HepG2 (cell line): ENCODE measurements around the gene SOX5. TPM values are rescaled to one million over a fixed set of nuclear protein-coding genes. Genes with fewer than 3 reads are reported as not detected.

Experiments used
- ATAC-seq: fragments of 200-7000 bp; cut with Tn5 transposase; 3 replicates; pipeline ENCODE4 v1.9.1; 2020; ENCODE audit warnings: mild to moderate bottlenecking, moderate library complexity
- BruUV-seq: library from RNA; stranded (reverse); fragments of 400-500 nt; replicated peaks from 2 replicates; lab custom pipeline; 2021; lab: Mats Ljungman, UMichigan
- CTCF ChIA-PET: fragments of 300-600 bp; formaldehyde crosslinking; extraction: SDS; loops from one replicate; lab custom pipeline; 2021; ENCODE audit warnings: low total read pairs, inconsistent platforms, low intra/inter-chr PET ratio; lab: Yijun Ruan, JAX
- POLR2A ChIA-PET: fragments of 350-600 bp; sonication (Branson Sonifier 250); formaldehyde crosslinking; loops from one replicate; lab custom pipeline; 2020; ENCODE audit warnings: antibody characterized with exemption, inconsistent platforms; lab: Yijun Ruan, JAX
- DNase-seq: peaks from one replicate; pipeline ENCODE4 v3.0.0-alpha.2; 2015; ENCODE audit warnings: low spot score
- FAIRE-seq: peaks from 3 replicates; lab custom pipeline; 2011; peaks lifted over from hg19 to GRCh38; lab: Jason Lieb, UNC
- H2AFZ ChIP-seq: one replicate; pipeline ENCODE4 v1.6.1; 2011; ENCODE audit warnings: low read length, inconsistent platforms
- H3K27ac ChIP-seq: fragments of 300-600 bp; 3 replicates; pipeline ENCODE4 v1.8.0; 2011; ENCODE audit warnings: mixed run types, mild to moderate bottlenecking, mixed read lengths, low read length, inconsistent platforms; ENCODE audit not compliant: insufficient read depth; ENCODE audit errors: extremely low read length
- H3K27me3 ChIP-seq, 2 experiments: fragments of 200-600 bp in 1 of 2; 2 replicates in 1 of 2; 3 replicates in 1 of 2; pipeline versions ENCODE4 v1.6.0 to v1.8.0; 2011; ENCODE audit warnings: low read length in 2 of 2, mild to moderate bottlenecking in 2 of 2, moderate library complexity in 2 of 2, inconsistent platforms in 1 of 2; ENCODE audit not compliant: insufficient read depth in 2 of 2, control insufficient read depth in 1 of 2
- H3K36me3 ChIP-seq, 2 experiments: fragments of 200-600 bp in 1 of 2; replicated peaks in 1 of 2; 2 replicates in 1 of 2; 3 replicates in 1 of 2; pipeline versions ENCODE4 v1.5.1 to v1.8.0; 2011; ENCODE audit warnings: low read length in 2 of 2, inconsistent platforms in 1 of 2; ENCODE audit not compliant: insufficient read depth in 2 of 2, control insufficient read depth in 1 of 2
- H3K4me1 ChIP-seq: 2 replicates; pipeline ENCODE4 v1.5.1; 2012; ENCODE audit warnings: low read length, inconsistent platforms; ENCODE audit not compliant: insufficient read depth
- H3K4me2 ChIP-seq: 2 replicates; pipeline ENCODE4 v1.6.0; 2011; ENCODE audit warnings: low read depth, low read length, inconsistent platforms
- H3K4me3 ChIP-seq, 3 experiments: fragments of 200-600 bp in 1 of 3; sonication (generic), shearing (Covaris generic) in 1 of 3; replicated peaks in 1 of 3; 2 replicates each; pipeline ENCODE4 v1.5.1; 2011 to 2016; ENCODE audit warnings: low read length in 3 of 3, inconsistent platforms in 2 of 3, low read depth in 2 of 3, mild to moderate bottlenecking in 2 of 3, control low read depth in 1 of 3, mixed read lengths in 1 of 3; ENCODE audit not compliant: insufficient read depth in 1 of 3
- H3K79me2 ChIP-seq: one replicate; pipeline ENCODE4 v1.6.1; 2011; ENCODE audit warnings: low read length, inconsistent platforms; ENCODE audit not compliant: insufficient read depth
- H3K9ac ChIP-seq: 2 replicates; pipeline ENCODE4 v1.6.0; 2011; ENCODE audit warnings: mild to moderate bottlenecking, low read depth, low read length, inconsistent platforms; ENCODE audit not compliant: insufficient read depth
- H3K9me3 ChIP-seq: 2 replicates; pipeline ENCODE4 v1.5.1; 2012; ENCODE audit warnings: mild to moderate bottlenecking, low read length
- H4K20me1 ChIP-seq: 2 replicates; pipeline ENCODE4 v1.6.0; 2011; ENCODE audit warnings: inconsistent platforms, mild to moderate bottlenecking, low read length, moderate library complexity; ENCODE audit not compliant: insufficient read depth
- ATAD3A ChIP-seq: sonication (generic); formaldehyde crosslinking; IDR thresholded peaks from 2 replicates; pipeline ENCODE4 v1.4.0; 2020; ENCODE audit warnings: missing genetic modification reagents
- FOXK2 ChIP-seq: fragments of 450-650 bp; IDR thresholded peaks from 2 replicates; pipeline ENCODE4 v1.6.1; 2016
- HMGA1 ChIP-seq: sonication (generic); formaldehyde crosslinking; conservative IDR thresholded peaks from 2 replicates; pipeline ENCODE4 v1.4.0; 2020; ENCODE audit warnings: missing genetic modification reagents
- HNRNPK ChIP-seq: fragments of 200-400 bp; formaldehyde crosslinking; IDR thresholded peaks from 2 replicates; pipeline ENCODE4 v1.6.1; 2018; ENCODE audit warnings: low read length, low read depth, moderate library complexity, mild to moderate bottlenecking; ENCODE audit not compliant: poor library complexity, severe bottlenecking
- IRF2 ChIP-seq: IDR thresholded peaks from 2 replicates; pipeline ENCODE4 v1.6.1; 2018; ENCODE audit warnings: missing genetic modification reagents, missing compliant biosample characterization
- RBM22 ChIP-seq: fragments of 200-400 bp; formaldehyde crosslinking; optimal IDR thresholded peaks from 2 replicates; pipeline ENCODE3; 2017; ENCODE audit warnings: mild to moderate bottlenecking, low read length, moderate library complexity
- TEAD3 ChIP-seq: optimal IDR thresholded peaks from 2 replicates; pipeline ENCODE3; 2016; ENCODE audit warnings: borderline replicate concordance
- ZBTB38 ChIP-seq: sonication (generic); formaldehyde crosslinking; IDR thresholded peaks from 2 replicates; pipeline ENCODE4 v1.5.1; 2020; ENCODE audit warnings: mild to moderate bottlenecking, missing genetic modification reagents
- ZMAT3 ChIP-seq: sonication (generic); formaldehyde crosslinking; conservative IDR thresholded peaks from 2 replicates; pipeline ENCODE4 v1.7.0; 2021; ENCODE audit warnings: missing genetic modification reagents
- ZNF124 ChIP-seq: sonication (generic); formaldehyde crosslinking; IDR thresholded peaks from 2 replicates; pipeline ENCODE4 v1.4.0; 2020; ENCODE audit warnings: missing genetic modification reagents
- ZNF451 ChIP-seq: sonication (generic); formaldehyde crosslinking; IDR thresholded peaks from 2 replicates; pipeline ENCODE4 v1.5.0; 2020; ENCODE audit warnings: mild to moderate bottlenecking, missing genetic modification reagents
- ZNF564 ChIP-seq: sonication (generic); formaldehyde crosslinking; IDR thresholded peaks from 2 replicates; pipeline ENCODE4 v1.8.1; 2023; ENCODE audit warnings: mild to moderate bottlenecking, missing genetic modification reagents
- ZNF614 ChIP-seq: IDR thresholded peaks from 2 replicates; pipeline ENCODE4 v1.6.1; 2018; ENCODE audit warnings: missing biosample characterization, missing genetic modification reagents, inconsistent platforms, borderline replicate concordance
- WGBS: methylation state at CpG from one replicate; pipeline ENCODE4 v1.1.6; 2017; ENCODE audit warnings: low lambda C conversion rate; 5-methylcytosine and 5-hydroxymethylcytosine counted together
- in situ Hi-C: cut with HindIII; loops from 2 replicates; pipeline ENCODE4 v1.10.0; 2017; ENCODE audit warnings: low pct_unique_long_range_greater_than_20kb; ENCODE audit not compliant: extremely low pct_ligation_motif_present
- intact Hi-C: fragments of 100-400 bp; cut with micrococcal nuclease; formaldehyde crosslinking; loops from one replicate; pipeline ENCODE4 v1.10.0; 2022; ENCODE audit not compliant: unreplicated experiment
- polyA plus RNA-seq, 8 experiments: library from polyadenylated mRNA; depleted of rRNA in 3 of 8; stranded (reverse) in 7 of 8; unstranded in 1 of 8; fragments of >200 nt; fragmentation: Illumina TruSeq in 4 of 8; extraction: Trizol in 4 of 8; gene quantifications; 2 replicates each; pipeline versions ENCODE4 v1.2.1 to v1.2.3, GENCODE V29; 2011 to 2016; ENCODE audit warnings: low read depth in 4 of 8, missing spikeins in 1 of 8, mixed read lengths in 1 of 8; ENCODE audit not compliant: insufficient read depth in 1 of 8
- total RNA-seq, 5 experiments: library from RNA; depleted of rRNA; stranded (reverse); fragments of >200 nt; fragmentation: Illumina TruSeq; extraction: Trizol; gene quantifications; 2 replicates each; pipeline ENCODE4 v1.2.3, GENCODE V29; 2016; ENCODE audit warnings: low read depth in 1 of 5
- TF ChIP-seq, protein P1 (sequence below): sonication (generic); formaldehyde crosslinking; IDR thresholded peaks from 2 replicates; pipeline ENCODE4 v1.5.0; 2020; ENCODE audit warnings: mild to moderate bottlenecking, missing genetic modification reagents, moderate library complexity

SOX5 gene
- total and polyA plus RNA-seq, 2 of the 13 experiments (the other 11 are each of a cell fraction or from before 2014, with no cell fraction given), result 18.5 to 76.4 TPM

DNA sequence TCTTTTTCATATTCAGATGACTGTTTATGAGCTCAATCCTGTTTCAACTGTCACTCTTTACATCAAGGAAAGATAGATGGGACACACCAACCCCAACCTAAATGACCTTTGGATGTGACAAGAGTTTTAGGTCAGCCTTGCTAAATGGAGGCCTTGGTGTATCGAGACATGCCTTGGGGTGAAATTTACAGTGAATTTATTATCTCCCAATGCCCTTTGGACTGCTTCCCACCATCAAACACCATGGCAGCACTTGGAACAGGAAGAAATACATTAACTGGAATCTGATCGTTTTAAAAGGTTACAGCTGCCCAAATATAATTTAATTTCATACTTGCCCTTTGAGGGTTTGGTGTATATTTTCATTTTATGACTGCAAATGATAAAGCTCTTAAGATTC is 327.6 kb downstream of the SOX5 start:
- H3K4me2 ChIP-seq, result no peak overlapping the region
- no peak for TF ChIP-seq ZBTB38
- no peak for TF ChIP-seq ZMAT3
- TF ChIP-seq, protein P1, sequence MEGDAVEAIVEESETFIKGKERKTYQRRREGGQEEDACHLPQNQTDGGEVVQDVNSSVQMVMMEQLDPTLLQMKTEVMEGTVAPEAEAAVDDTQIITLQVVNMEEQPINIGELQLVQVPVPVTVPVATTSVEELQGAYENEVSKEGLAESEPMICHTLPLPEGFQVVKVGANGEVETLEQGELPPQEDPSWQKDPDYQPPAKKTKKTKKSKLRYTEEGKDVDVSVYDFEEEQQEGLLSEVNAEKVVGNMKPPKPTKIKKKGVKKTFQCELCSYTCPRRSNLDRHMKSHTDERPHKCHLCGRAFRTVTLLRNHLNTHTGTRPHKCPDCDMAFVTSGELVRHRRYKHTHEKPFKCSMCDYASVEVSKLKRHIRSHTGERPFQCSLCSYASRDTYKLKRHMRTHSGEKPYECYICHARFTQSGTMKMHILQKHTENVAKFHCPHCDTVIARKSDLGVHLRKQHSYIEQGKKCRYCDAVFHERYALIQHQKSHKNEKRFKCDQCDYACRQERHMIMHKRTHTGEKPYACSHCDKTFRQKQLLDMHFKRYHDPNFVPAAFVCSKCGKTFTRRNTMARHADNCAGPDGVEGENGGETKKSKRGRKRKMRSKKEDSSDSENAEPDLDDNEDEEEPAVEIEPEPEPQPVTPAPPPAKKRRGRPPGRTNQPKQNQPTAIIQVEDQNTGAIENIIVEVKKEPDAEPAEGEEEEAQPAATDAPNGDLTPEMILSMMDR (CRISPR knock-in tag), result no peak
- TF ChIP-seq RBM22, result peak; percentile 72
- TF ChIP-seq, all 625 proteins: peak for 1
- no peak for ATAC-seq
- Histone ChIP-seq H4K20me1 (no peaks in the 10 kb centered on the region), H3K27ac (no peak overlapping the region), H3K27me3 (no peaks in the 10 kb centered on the region), H3K4me3 (no peak overlapping the region), H3K9me3 (no peaks in the 10 kb centered on the region), H3K4me1 (no peaks in the 10 kb centered on the region), H3K36me3 (peaks cover 3 to 4% of the 10 kb centered on the region in 2 experiments; a peak in 4 of 5 replicates), H3K9ac (no peak overlapping the region), H3K79me2 (no peaks in the 10 kb centered on the region), H2AFZ (no peak overlapping the region)
- in situ Hi-C loops (no loop called here), intact Hi-C loops (no loop called here)
- 98% methylated on average over 2 of the region's 2 CpGs for WGBS
- no peak for DNase-seq
- BruUV-seq, result no TSS peak
- FAIRE-seq, result no peak
- CTCF ChIA-PET, result no interaction called here
- POLR2A ChIA-PET, result no interaction called here

DNA sequence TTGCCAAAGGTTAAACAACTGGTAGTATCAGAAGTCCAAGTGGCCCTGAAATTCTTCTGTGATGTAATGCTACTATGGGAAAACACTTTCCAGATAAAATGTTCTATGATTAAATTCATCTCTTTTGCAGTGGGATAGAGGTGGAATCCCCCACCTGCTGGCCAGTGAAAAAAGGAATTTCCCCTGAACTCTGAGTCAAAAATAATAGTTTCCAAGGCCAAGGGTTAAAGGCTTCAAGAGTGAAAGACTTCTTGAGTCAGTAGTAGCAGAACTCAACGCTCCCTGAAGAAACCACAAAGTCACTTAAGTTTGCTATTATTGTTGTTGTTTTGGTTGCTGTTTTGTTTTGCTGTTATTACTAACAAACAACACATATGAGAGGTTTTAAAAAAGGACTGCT is 330.8 kb downstream of the SOX5 start:
- H2AFZ ChIP-seq, result no peak overlapping the region
- no peak for ATAC-seq
- H3K27ac ChIP-seq, result no peak overlapping the region
- no TSS peak for BruUV-seq
- WGBS, result 100% methylated on average over 1 of the region's 1 CpG
- CTCF ChIA-PET, result no interaction called here
- no peaks in the 10 kb centered on the region for H3K9me3 ChIP-seq
- no peak overlapping the region for H3K4me3 ChIP-seq
- intact Hi-C loops, result no loop called here
- DNase-seq, result no peak
- TF ChIP-seq ZNF124 (CRISPR knock-in tag) (no peak), FOXK2 (no peak), ZNF564 (CRISPR knock-in tag) (no peak), IRF2 (no peak), TEAD3 (CRISPR knock-in tag) (no peak), ZNF451 (CRISPR knock-in tag) (no peak), ATAD3A (no peak), HMGA1 (CRISPR knock-in tag) (no peak), HNRNPK (no peak), ZNF614 (CRISPR knock-in tag) (no peak)
- FAIRE-seq, result no peak
- no peaks in the 10 kb centered on the region for H3K79me2 ChIP-seq
- no peak overlapping the region for H3K4me2 ChIP-seq
- no peak overlapping the region for H3K9ac ChIP-seq
- H4K20me1 ChIP-seq, result no peaks in the 10 kb centered on the region
- in situ Hi-C loops, result no loop called here
- H3K4me1 ChIP-seq, result no peaks in the 10 kb centered on the region
- POLR2A ChIA-PET, result no interaction called here
- peaks cover 4 to 7% of the 10 kb centered on the region in 2 experiments for H3K36me3 ChIP-seq
- H3K27me3 ChIP-seq, result no peaks in the 10 kb centered on the region
